GM12891 (cell line): ENCODE results near the gene RNASEH2C.
"Not testable (repeated sequence)": the region's sequence is repeated elsewhere in the genome, so short reads cannot be mapped to it uniquely, and the experiment has no call there.

ENCODE experiments used
- DNase-seq: peaks from one replicate; pipeline ENCODE4 v3.0.0; 2011; ENCODE audit warnings: low spot score; ENCODE audit not compliant: insufficient read length
- FAIRE-seq: peaks from 2 replicates; lab custom pipeline; 2011; peaks lifted over from hg19 to GRCh38; lab: Jason Lieb, UNC
- PAX5 ChIP-seq: IDR thresholded peaks from 2 replicates; pipeline ENCODE4 v1.6.1; 2011; ENCODE audit warnings: low read length, moderate library complexity, mild to moderate bottlenecking; ENCODE audit not compliant: insufficient read depth, severe bottlenecking
- POLR2A ChIP-seq: IDR thresholded peaks from 2 replicates; pipeline ENCODE4 v1.6.1; 2011; ENCODE audit warnings: low read depth, low read length, control low read depth
- POLR2AphosphoS5 ChIP-seq: IDR thresholded peaks from 2 replicates; pipeline ENCODE4 v1.6.1; 2011; ENCODE audit warnings: low read depth, low read length, control low read depth
- POU2F2 ChIP-seq: IDR thresholded peaks from 2 replicates; pipeline ENCODE4 v1.6.1; 2011; ENCODE audit warnings: low read depth, mild to moderate bottlenecking, control low read depth, low read length, moderate library complexity
- SPI1 ChIP-seq: IDR thresholded peaks from 2 replicates; pipeline ENCODE4 v1.6.1; 2011; ENCODE audit warnings: low read depth, low read length, control low read depth
- TAF1 ChIP-seq: IDR thresholded peaks from 2 replicates; pipeline ENCODE4 v1.6.1; 2011; ENCODE audit warnings: low read depth, low read length, control low read depth

The RNASEH2C gene

DNA sequence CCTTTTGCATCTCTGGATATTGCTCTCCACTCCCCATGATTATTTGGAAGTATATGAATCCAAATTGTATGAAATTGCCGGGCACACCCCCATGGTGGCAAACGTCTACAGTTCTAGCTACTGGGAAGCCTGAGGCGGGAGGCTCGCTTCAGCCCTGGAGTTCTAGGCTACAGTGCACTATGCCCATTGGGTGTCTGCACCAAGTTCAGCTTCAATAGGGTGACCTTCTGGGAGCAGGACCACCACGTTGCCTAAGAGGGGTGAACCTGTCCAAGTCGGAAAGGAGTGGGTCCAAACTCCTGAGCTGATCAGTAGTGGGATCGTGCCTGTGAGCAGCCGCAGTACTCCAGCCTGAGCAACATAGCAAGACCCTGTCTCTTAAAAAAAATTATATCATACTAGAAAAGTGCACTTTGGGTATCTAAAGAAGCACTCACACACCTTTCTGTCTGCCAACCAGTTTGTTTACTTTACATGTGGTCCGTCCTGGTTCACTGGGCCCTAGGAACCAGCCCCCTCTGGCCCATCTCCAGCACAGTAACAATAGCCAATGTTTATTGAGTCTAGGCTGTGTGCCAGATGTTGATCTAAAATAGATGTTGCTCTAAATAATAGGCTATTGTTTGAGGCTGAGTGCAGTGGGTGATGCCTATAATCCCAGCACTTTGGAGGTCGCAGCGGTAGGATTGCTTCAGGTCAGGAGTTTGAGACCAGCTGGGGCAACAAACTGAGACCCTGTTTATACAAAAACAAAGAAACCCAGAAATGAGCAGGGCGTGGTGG lies 24.9 kb downstream of the RNASEH2C start:
- DNase-seq (no peak), FAIRE-seq (no peak)
- TF ChIP-seq TAF1 (no peak), SPI1 (no peak), POLR2AphosphoS5 (no peak), PAX5 (no peak), POU2F2 (no peak), POLR2A (no peak)

DNA sequence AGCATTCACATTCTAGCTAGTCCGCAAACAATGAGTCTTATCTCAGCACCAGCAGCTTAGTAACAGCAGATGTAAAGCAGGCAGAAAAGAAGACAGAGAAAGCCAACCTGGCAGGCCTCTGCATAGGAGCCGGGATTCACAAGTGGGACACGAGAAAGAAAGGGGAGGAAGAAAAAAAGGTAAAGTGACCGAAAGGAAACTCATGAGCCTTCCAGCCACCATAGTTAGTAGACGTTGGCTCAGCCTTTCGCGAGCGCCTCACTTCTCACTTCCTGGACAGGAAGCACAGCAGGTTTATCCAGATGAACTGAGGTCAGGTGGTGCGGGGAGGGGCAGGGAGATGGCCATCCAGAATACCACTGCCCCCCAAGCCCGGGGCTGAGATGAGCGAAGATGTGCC lies 28.2 kb downstream of the RNASEH2C start:
- DNase-seq (no peak), FAIRE-seq (no peak)
- TF ChIP-seq SPI1 (no peak), POLR2A (no peak), PAX5 (no peak), POU2F2 (no peak), POLR2AphosphoS5 (no peak), TAF1 (no peak)

- not testable (repeated sequence) for FAIRE-seq, DNase-seq
Measured at GRCh38 chr11:65691847-65692246, 28.8 kb downstream of the RNASEH2C start.

- no peak for TF ChIP-seq POLR2A
- no peak for TF ChIP-seq PAX5
- no peak for TF ChIP-seq POU2F2
- no peak for TF ChIP-seq TAF1
- no peak for TF ChIP-seq SPI1
- TF ChIP-seq POLR2AphosphoS5, result no peak
- FAIRE-seq, result no peak
- no peak for DNase-seq
Measured at GRCh38 chr11:65685981-65686380, 34.6 kb downstream of the RNASEH2C start.

DNA sequence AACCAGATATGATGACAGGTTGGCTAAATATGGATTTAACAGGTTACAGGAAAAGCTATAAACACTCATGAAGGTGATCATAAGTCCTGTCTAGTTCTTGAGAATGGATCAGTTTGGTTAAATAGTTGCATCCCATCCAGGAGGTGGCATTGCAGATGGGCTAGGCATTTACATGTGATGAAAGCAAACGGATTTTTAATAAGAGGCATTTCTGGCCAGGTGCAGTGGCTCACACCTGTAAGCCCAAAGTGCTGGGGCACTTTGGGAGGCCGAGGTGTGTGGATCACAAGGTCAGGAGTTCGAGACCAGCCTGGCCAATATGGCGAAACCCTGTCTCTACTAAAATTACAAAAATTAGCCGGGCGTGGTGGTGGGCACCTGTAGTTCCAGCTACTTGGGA lies 37.1 kb downstream of the RNASEH2C start:
- not testable (repeated sequence) for DNase-seq, FAIRE-seq

DNA sequence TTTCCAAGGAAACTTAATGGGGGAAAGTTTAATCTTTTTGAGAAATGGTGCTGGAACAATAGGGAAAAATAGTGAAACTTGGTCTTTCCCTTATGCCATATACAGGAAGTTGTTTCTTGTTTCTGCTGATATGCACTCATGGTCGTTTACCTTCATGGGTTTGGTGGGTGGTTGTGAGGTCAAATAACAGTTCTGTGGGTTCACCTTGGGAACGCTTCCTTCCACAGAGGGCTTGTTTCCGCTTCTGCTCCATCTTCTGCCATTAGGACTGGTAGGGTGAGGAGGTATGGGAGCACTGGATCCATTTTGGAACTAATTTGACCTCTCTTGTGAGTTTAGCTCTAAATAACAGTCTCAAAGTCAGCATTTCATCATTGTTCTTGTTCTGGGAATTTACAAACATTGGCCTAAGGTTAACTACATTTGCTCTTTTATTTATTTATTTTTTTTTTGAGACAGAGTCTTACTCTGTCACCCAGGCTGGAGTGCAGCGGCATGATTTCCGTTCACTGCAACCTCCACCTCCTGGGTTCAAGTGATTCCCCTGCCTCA lies 40.3 kb downstream of the RNASEH2C start:
- no peak for TF ChIP-seq SPI1
- no peak for TF ChIP-seq TAF1
- TF ChIP-seq PAX5, result no peak
- no peak for TF ChIP-seq POU2F2
- no peak for TF ChIP-seq POLR2A
- TF ChIP-seq POLR2AphosphoS5, result no peak
- DNase-seq, result no peak
- FAIRE-seq, result no peak

GRCh38 chr11:65672982-65673381 lies 47.6 kb downstream of the RNASEH2C start:
- TF ChIP-seq POLR2AphosphoS5 (no peak), POU2F2 (no peak), TAF1 (no peak), SPI1 (no peak), POLR2A (no peak)
- no peak for DNase-seq
- FAIRE-seq, result no peak

DNA sequence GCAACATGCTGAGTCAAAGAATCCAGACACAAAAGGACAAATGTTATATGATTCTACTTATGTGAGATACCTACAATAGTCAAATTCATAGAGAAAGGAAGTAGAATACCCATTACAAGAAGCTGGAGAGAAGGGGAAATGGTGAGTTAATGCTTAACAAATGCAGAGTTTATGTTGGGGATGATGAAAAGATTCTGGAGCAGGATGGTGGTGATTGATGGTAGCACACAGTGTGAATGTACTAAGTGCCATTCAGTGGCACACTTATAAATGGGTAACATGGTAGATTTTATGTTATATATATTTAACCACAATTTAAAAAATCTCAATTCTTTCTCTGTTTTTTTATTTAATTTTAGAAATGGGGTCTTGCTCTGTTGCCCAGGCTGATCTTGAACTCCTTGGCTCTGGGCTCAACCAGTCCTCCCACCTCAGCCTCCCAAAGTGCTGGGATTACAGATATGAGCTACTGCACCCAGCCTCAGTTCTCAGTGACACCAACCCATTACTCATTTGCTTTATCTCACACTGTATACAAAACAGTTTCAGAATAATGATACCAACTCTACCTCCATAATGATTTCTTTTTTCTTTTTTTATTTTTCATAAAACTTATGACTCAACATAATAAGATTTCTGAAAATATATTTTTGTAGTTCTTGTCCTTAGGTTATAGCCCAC lies 48.3 kb downstream of the RNASEH2C start:
- FAIRE-seq (no peak), DNase-seq (no peak)
- no peak for TF ChIP-seq PAX5
